ENCODE results near the gene FER. TPM values are rescaled to one million over a fixed set of nuclear protein-coding genes. Genes with fewer than 3 reads are reported as not detected.
"Not testable (repeated sequence)": the region's sequence is repeated elsewhere in the genome, so short reads cannot be mapped to it uniquely, and the experiment has no call there.

FER gene
- polyA plus RNA-seq, 5 donors: 10.5 to 22.3 (median 18.9) TPM

- no peak for DNase-seq
Measured at GRCh38 chr5:109034306-109034705, 286.6 kb downstream of the FER start.

DNA sequence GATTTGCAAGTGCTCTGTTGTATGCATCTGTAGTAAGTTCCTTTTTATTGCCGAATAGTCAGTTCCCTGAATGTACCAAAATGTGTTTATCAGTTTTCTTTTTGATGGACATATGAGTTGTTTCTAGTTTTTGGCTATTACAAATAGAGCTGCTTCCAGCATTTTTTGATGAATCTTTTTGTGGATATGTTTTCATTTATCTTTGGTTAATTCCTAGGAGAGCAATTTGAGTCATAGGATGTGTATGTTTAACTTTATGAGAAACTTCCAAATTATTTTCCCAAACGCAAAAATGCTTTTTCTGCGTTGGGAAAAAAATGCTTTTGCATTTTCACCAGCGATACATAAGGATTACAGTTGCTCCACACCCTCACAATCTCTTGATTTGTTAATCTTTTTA, 287.7 kb downstream of the FER start:
- no peak for DNase-seq

GRCh38 chr5:109038209-109038840, 290.6 kb downstream of the FER start:
- DNase-seq: no peak

DNA sequence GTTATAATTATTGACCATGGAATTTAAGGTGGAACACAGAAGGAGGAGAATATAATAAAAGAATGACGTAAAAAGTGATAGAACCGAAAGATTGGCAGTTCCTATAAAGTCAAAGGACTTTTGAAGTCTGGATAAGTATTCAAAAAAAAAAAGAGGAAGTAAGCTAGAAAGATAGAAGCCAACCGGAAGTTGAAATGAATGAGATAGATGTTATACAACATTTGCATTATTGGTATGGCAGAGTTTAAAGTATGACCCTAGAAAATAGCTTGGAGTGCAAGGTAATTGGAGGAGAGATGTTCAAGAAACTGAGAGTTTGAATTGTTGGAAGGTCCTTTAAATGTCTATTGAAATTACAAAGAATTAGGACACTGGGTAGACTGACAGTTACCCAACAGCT, 293.6 kb downstream of the FER start:
- no peak for DNase-seq

DNA sequence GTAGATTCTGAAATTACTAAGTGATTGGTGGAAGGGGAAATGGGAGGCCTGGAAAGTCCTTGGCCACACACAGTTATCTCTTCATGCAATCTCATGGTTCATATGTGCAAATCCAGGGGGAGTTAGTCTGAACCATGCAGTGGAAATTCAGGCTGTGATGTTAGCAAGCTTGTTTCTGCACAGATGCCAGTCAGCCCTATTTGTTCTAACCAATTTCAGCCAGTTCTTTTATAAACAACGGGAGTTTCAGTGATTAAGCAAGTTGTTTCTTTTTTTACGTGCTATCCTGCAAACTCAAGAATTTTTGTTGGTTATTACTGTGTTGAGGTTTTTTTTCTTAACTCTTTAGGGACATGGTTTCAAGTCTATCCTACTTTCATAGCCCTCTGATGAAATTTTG, 298.0 kb downstream of the FER start:
- DNase-seq: no peak

- DNase-seq: no peak
Measured at GRCh38 chr5:109049565-109049964, 301.9 kb downstream of the FER start.

- DNase-seq: not testable (repeated sequence)
Measured at GRCh38 chr5:109050321-109050720, 302.6 kb downstream of the FER start.

GRCh38 chr5:109052216-109052615, 304.5 kb downstream of the FER start:
- not testable (repeated sequence) for DNase-seq

DNA sequence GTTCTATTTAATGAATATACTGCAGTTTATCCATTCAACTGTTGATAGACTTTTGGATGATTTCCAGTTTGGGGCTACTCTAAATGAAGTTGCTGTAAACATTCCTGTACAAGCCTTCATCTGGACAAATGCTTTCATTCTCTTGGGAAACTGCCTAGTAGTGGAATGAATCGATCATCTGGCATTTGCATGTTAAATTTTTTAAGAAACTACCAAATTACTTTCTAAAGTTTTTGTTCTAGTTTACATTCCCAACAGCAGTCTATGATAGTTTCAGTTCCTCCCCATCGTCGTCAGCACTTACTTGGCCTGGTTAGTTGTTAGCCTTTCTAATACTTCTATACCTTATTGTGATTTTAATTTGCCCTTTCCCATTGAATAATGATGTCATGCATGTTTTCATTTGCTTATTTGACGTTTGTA, 306.3 kb downstream of the FER start:
- peak; percentile 32 to 48 for DNase-seq

- peak; percentile 34 to 44 for DNase-seq
Measured at GRCh38 chr5:109060378-109061025, 312.8 kb downstream of the FER start.

DNA sequence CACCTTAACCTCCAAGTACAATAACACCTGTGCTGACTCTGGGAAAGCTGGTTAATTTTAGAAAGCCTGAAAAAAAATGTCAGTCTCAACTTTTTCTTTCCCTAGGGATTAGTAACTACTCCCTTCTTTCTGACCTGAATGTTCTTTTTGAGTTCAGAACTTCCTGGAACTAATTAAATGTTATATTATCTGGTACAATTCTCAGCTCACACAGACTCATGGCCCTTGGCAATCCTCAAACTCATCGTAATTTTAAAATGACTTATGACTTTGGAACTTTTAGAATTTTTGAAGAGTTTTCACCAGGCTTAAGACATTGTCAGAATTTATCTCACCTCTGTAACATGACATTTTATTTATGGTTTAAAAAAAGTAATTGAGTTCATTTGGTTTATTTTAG, 315.0 kb downstream of the FER start:
- no peak for DNase-seq

- DNase-seq: no peak
Measured at GRCh38 chr5:109063223-109063622, 315.5 kb downstream of the FER start.

DNA sequence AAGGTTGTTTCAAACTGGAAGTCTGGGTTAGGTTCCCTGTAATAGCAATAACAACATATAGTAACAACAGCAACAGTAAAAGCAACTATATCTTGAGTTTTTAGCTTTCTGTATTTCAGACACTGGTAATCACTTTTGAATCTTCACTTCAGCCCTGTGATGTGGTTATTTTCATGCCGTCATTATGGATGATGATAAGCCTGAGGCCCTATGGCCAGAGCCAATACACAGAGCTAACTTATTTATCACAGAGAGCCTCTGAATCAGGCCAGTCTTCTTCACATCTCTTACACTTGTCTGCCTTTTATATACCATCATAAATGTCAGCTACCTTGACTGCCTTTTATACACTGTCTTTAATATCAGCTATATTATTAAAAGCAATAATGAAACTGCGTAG, 329.0 kb downstream of the FER start:
- DNase-seq: no peak

DNA sequence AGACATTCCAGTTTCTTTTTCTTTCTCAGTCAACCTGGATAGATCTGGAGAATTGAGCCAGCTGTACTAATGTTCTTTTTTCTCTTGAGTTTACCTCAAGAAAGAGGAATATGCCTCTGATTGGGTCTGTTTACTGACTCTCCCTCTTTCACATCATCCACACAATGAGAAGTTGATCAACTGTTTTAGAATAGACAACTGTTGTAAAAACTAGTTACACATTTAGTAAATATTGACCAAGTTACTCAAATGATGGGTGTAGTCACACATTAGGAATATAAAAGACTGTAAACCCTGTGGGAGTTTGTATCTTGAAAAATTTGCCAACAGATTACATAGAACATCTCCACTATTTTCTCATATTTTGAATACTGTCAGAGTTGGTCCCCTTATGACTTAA, 330.8 kb downstream of the FER start:
- no peak for DNase-seq

GRCh38 chr5:109080481-109080880, 332.8 kb downstream of the FER start:
- DNase-seq: no peak

DNA sequence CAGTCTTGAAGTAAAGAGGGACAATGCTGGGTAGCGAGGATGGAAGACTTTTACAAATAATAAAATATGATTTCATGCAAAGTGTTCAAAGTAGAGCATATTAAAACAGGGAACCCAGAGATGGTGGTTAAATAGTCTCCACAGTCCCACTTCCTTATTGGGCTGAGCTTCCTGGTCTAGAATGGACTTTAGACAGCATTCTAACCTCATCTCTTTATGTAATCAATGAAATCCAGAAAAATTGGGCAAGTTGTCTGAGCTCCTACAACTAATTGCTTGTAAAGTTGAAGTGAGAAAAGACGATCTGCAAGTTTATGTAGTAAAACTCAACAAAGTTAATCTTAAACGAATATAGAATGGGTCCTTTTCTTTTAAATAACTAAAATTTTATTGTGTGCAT, 333.2 kb downstream of the FER start:
- no peak for DNase-seq

DNA sequence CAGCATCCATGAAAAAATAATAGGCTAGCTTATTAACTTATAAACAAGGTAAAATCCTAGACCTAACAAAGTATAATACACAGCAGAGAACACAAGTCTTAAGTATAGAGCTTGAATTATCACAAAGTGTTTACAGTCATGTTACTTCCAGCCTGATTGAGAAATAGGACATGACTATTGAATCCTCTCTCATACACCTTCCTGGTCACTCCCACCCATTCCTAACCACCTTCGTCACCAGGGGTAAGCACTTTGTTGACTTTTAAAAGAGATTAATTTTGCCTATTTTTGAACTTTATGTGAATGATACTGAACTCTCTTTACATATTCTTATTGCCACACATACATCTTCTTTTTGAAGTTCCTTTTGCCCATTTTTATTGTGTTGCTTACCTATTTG, 336.2 kb downstream of the FER start:
- DNase-seq: no peak

DNA sequence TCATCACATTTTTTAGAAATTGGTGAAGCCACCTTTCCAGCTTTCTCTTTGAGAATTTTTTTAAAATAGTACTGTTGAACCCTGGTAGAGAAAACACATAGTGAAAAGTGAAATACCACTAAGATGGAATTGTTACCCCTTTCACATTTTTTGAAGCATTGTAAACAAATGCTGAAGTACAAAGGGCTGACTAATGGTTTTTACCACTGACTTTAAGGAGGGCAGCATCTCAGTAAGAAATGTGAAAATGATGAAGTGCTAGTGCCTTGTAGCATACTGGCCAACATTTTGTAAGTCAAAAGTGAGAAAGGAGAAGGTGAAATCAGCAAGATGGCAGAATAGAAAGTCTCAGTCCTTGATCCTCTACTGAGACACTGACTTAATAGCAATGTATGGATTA, 341.5 kb downstream of the FER start:
- no peak for DNase-seq

- DNase-seq: no peak
Measured at GRCh38 chr5:109099081-109099480, 351.4 kb downstream of the FER start.

- DNase-seq: no peak
Measured at GRCh38 chr5:109100971-109101370, 353.3 kb downstream of the FER start.

- no peak for DNase-seq
Measured at GRCh38 chr5:109102096-109102690, 354.5 kb downstream of the FER start.

GRCh38 chr5:109105631-109106267, 358.1 kb downstream of the FER start:
- DNase-seq: peak; percentile 11 to 17

DNA sequence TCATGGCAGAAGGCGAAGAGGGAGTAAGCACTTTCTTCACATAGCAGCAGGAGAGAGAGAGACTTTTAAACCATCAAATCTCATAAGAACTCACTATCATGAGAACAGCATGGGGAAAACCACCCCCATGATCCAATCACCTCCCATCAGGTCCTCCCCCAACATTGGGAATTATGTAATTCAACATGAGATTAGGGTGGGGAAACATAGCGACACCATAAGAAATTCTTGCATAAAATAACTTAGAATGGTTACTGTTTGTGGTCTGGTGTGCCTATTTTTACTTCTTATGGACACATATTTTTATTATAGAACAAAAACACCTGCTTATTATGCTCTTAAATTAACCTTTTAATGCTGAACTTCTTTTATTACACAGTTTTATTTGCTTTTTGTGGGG, 364.0 kb downstream of the FER start:
- no peak for DNase-seq
